Thoracic aorta (tissue), 2 donors: ENCODE results near the gene IL23R. TPM values are rescaled to one million over a fixed set of nuclear protein-coding genes. Genes with fewer than 3 reads are reported as not detected.

ENCODE experiments used
- ATAC-seq: fragments of 150-250 bp; one replicate; pipeline ENCODE4 v1.8.0; 2017; ENCODE audit warnings: low read depth; ENCODE audit not compliant: insufficient number of reproducible peaks, low FRiP score
- DNase-seq: peaks from one replicate; pipeline ENCODE4 v3.0.0-alpha.2; 2020; ENCODE audit warnings: low spot score
- H3K27ac ChIP-seq, 2 donors: fragments of 200-600 bp; sonication (generic); 1 replicate in 1 of 2; 2 replicates in 1 of 2; pipeline ENCODE4 v1.5.1; 2016; ENCODE audit warnings: mild to moderate bottlenecking in 2 of 2, moderate library complexity in 2 of 2
- H3K27me3 ChIP-seq: fragments of 200-600 bp; sonication (generic); replicated peaks from 2 replicates; pipeline ENCODE4 v1.6.0; 2016; ENCODE audit warnings: mild to moderate bottlenecking; ENCODE audit not compliant: insufficient read depth
- H3K36me3 ChIP-seq: fragments of 200-600 bp; sonication (generic); one replicate; pipeline ENCODE4 v1.5.1; 2016
- H3K4me1 ChIP-seq, 2 donors: fragments of 200-600 bp; sonication (generic); 1 replicate in 1 of 2; 2 replicates in 1 of 2; pipeline versions ENCODE4 v1.5.1 to v1.6.0; 2016; ENCODE audit warnings: low read depth in 2 of 2, mild to moderate bottlenecking in 1 of 2; ENCODE audit not compliant: control insufficient read depth in 1 of 2
- H3K4me3 ChIP-seq: fragments of 200-600 bp; sonication (generic); 2 replicates; pipeline ENCODE4 v1.5.1; 2016; ENCODE audit warnings: mild to moderate bottlenecking
- H3K9me3 ChIP-seq: fragments of 200-600 bp; sonication (generic); 2 replicates; pipeline ENCODE4 v1.5.1; 2016
- total RNA-seq, 2 donors: library from RNA; depleted of rRNA; stranded (reverse); fragments of >200 nt; gene quantifications; one replicate each; pipeline versions ENCODE4 v1.1.0 to v1.2.3, GENCODE V29; 2016
- TF ChIP-seq, protein P1 (sequence below): fragments of 200-600 bp; sonication (generic); IDR thresholded peaks from one replicate; pipeline ENCODE4 v1.5.1; 2019; ENCODE audit warnings: antibody characterized with exemption

Gene IL23R
- total RNA-seq, 2 donors from 2014 or later = not detected

DNA sequence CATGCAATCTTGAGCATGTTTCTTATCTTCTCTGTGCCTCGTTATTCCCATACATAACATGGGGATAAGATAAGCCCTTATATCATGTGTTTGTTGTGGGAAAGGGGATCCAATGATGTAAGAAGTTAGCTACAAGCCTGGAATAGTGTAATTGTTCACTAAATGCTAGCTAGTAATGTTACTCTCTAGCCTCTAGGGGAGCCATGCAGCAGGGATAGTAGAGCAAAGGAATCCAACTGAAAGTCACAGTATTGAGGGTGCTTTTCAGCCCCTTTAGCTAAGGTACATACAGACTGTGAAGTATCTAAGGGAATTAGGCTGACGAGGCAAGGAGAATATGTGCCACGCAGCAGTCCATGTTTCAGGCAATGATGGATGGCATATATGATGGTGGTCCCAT, 46.9 kb downstream of the IL23R start:
- H3K4me1 ChIP-seq = no peaks in the 10 kb centered on the region
- DNase-seq (no peak), ATAC-seq (no peak)
- H3K27ac ChIP-seq = no peak overlapping the region
- H3K9me3 ChIP-seq = no peaks in the 10 kb centered on the region
- H3K4me3 ChIP-seq = no peak overlapping the region
- no peaks in the 10 kb centered on the region for H3K27me3 ChIP-seq
- TF ChIP-seq, protein P1, sequence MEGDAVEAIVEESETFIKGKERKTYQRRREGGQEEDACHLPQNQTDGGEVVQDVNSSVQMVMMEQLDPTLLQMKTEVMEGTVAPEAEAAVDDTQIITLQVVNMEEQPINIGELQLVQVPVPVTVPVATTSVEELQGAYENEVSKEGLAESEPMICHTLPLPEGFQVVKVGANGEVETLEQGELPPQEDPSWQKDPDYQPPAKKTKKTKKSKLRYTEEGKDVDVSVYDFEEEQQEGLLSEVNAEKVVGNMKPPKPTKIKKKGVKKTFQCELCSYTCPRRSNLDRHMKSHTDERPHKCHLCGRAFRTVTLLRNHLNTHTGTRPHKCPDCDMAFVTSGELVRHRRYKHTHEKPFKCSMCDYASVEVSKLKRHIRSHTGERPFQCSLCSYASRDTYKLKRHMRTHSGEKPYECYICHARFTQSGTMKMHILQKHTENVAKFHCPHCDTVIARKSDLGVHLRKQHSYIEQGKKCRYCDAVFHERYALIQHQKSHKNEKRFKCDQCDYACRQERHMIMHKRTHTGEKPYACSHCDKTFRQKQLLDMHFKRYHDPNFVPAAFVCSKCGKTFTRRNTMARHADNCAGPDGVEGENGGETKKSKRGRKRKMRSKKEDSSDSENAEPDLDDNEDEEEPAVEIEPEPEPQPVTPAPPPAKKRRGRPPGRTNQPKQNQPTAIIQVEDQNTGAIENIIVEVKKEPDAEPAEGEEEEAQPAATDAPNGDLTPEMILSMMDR = no peak
- H3K36me3 ChIP-seq = no peaks in the 10 kb centered on the region

DNA sequence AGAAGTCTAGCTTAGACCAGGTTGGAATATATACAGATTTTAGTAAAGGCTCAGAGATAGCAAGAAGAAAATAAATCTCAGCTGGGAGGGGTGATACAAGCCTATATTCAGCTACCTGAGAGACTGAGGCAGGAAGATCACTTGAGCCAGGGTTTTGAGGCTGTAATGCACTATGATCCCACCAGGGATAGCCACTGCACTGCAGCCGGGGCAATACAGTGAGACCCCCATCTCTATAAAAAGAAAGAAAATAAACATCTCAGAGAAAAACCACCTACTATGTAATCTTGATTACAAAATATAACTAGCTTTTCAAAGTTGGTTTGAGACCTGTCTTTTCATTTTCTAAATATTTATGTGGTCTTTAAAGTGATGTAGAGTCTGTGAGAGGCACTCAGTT, 47.7 kb downstream of the IL23R start:
- Histone ChIP-seq H3K4me3 (no peak overlapping the region), H3K27ac (no peak overlapping the region), H3K27me3 (no peaks in the 10 kb centered on the region), H3K9me3 (no peaks in the 10 kb centered on the region), H3K4me1 (no peaks in the 10 kb centered on the region), H3K36me3 (no peaks in the 10 kb centered on the region)
- ATAC-seq = no peak
- TF ChIP-seq, protein P1 = no peak
- DNase-seq = no peak

- no peaks in the 10 kb centered on the region for H3K9me3 ChIP-seq
- H3K27me3 ChIP-seq = no peaks in the 10 kb centered on the region
- H3K36me3 ChIP-seq = no peaks in the 10 kb centered on the region
- H3K27ac ChIP-seq = no peak overlapping the region
- ATAC-seq (no peak), DNase-seq (no peak)
- H3K4me3 ChIP-seq = no peak overlapping the region
- H3K4me1 ChIP-seq = no peaks in the 10 kb centered on the region
- TF ChIP-seq, protein P1 = peak; percentile 23
Measured at GRCh38 chr1:67214420-67215174, 48.3 kb downstream of the IL23R start.

DNA sequence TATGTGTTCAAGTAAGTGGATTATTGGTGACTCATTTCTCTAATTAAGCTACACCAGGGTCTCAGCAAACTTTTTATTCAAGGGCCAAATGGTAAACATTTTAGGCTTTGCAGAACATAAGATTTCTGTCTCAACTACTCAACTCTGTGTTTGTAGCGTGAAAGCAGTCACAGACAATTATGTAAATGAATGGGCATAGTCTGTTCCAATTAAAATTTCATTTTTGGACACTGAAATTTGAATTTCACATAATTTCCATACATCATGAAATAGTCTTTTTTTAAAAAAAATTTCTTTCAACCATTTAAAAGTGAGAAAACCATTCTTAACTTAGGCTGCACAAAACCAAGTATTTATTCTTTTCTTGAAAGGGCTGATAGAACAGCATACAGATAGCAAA, 50.1 kb downstream of the IL23R start:
- TF ChIP-seq, protein P1 = no peak
- no peaks in the 10 kb centered on the region for H3K36me3 ChIP-seq
- no peak overlapping the region for H3K27ac ChIP-seq
- no peak overlapping the region for H3K4me3 ChIP-seq
- DNase-seq (no peak), ATAC-seq (no peak)
- H3K27me3 ChIP-seq = no peaks in the 10 kb centered on the region
- no peaks in the 10 kb centered on the region for H3K9me3 ChIP-seq
- H3K4me1 ChIP-seq = no peaks in the 10 kb centered on the region

DNA sequence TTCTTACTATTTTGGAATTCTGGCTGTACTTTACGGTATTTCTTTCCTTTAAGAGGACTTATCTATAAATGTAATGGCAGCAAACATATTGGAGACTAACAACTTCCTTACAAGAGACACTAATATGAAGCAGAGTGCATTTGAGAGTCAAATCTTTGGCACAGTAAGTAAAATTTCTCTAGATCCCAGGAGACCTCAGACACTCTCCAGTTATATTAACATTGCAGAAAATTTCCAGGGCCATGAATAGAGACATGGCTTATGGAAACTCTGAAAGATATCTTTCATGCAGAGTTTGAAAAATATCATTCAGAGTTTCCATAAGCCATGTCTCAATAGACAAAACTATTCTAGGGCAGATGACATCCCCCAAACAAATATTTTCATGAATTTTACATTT, 51.2 kb downstream of the IL23R start:
- Histone ChIP-seq H3K9me3 (no peaks in the 10 kb centered on the region), H3K36me3 (no peaks in the 10 kb centered on the region), H3K27me3 (no peaks in the 10 kb centered on the region), H3K27ac (no peak overlapping the region), H3K4me3 (no peak overlapping the region), H3K4me1 (no peaks in the 10 kb centered on the region)
- TF ChIP-seq, protein P1 = no peak
- ATAC-seq (no peak), DNase-seq (no peak)
